H1 (cell line): ENCODE results near the gene NINJ2. TPM values are rescaled to one million over a fixed set of nuclear protein-coding genes. Genes with fewer than 3 reads are reported as not detected.

Source experiments
- CTCF ChIA-PET: fragments of 300-600 bp; sonication (Branson Sonifier 250); formaldehyde crosslinking; loops from one replicate; lab custom pipeline; 2021; ENCODE audit not compliant: partially characterized antibody; lab: Charles Lee
- POLR2A ChIA-PET: fragments of 300-600 bp; sonication (Branson Sonifier 250); formaldehyde crosslinking; loops from one replicate; lab custom pipeline; 2021; ENCODE audit warnings: inconsistent platforms; ENCODE audit not compliant: partially characterized antibody; lab: Charles Lee
- DNase-seq, 2 experiments: peaks; one replicate each; pipeline versions ENCODE4 v3.0.0 to v3.0.0-alpha.2; 2010 to 2022; ENCODE audit warnings: low spot score in 2 of 2, low read depth in 1 of 2, mixed read lengths in 1 of 2
- FAIRE-seq: peaks from 2 replicates; lab custom pipeline; 2011; peaks lifted over from hg19 to GRCh38; lab: Jason Lieb, UNC
- H2AFZ ChIP-seq: 2 replicates; pipeline ENCODE4 v1.8.1; 2012; ENCODE audit warnings: low read length, inconsistent platforms
- H2AK5ac ChIP-seq: 2 replicates; pipeline ENCODE4 v1.6.1; 2013; ENCODE audit warnings: low read depth, low read length
- H2BK120ac ChIP-seq: replicated peaks from 2 replicates; pipeline ENCODE3; 2013; ENCODE audit warnings: low read depth, low read length, inconsistent platforms
- H2BK12ac ChIP-seq: 2 replicates; pipeline ENCODE4 v1.6.1; 2013; ENCODE audit warnings: low read depth, low read length
- H2BK15ac ChIP-seq: 2 replicates; pipeline ENCODE4 v1.6.1; 2013; ENCODE audit warnings: low read length
- H2BK20ac ChIP-seq: 2 replicates; pipeline ENCODE4 v1.6.1; 2013; ENCODE audit warnings: low read length
- H2BK5ac ChIP-seq: 2 replicates; pipeline ENCODE4 v1.6.1; 2013; ENCODE audit warnings: low read depth, low read length
- H3K14ac ChIP-seq: 2 replicates; pipeline ENCODE4 v1.6.1; 2013; ENCODE audit warnings: inconsistent platforms; ENCODE audit not compliant: insufficient read length
- H3K18ac ChIP-seq: 2 replicates; pipeline ENCODE4 v1.6.1; 2013; ENCODE audit warnings: low read length; ENCODE audit errors: extremely low read depth
- H3K23ac ChIP-seq: 2 replicates; pipeline ENCODE4 v1.6.1; 2013; ENCODE audit warnings: inconsistent platforms; ENCODE audit not compliant: insufficient read length
- H3K23me2 ChIP-seq: 2 replicates; pipeline ENCODE4 v1.6.1; 2013; ENCODE audit warnings: low read depth, low read length
- H3K27ac ChIP-seq: 2 replicates; pipeline ENCODE4 v1.6.1; 2011; ENCODE audit warnings: low read depth, low read length, inconsistent platforms
- H3K27me3 ChIP-seq, 4 experiments: replicated peaks in 1 of 4; 1 replicate in 1 of 4; 2 replicates in 3 of 4; pipeline versions ENCODE4 v1.6.1 to v1.8.1; 2011 to 2013; ENCODE audit warnings: low read length in 3 of 4, mild to moderate bottlenecking in 3 of 4, inconsistent platforms in 2 of 4, mixed read lengths in 2 of 4, moderate library complexity in 1 of 4; ENCODE audit not compliant: control insufficient read depth in 3 of 4, insufficient read depth in 3 of 4; ENCODE audit errors: extremely low read depth in 1 of 4
- H3K36me3 ChIP-seq, 4 experiments: 2 replicates each; pipeline versions ENCODE4 v1.6.1 to v1.8.1; 2011 to 2013; ENCODE audit warnings: mild to moderate bottlenecking in 4 of 4, low read length in 3 of 4, moderate library complexity in 2 of 4, control low read depth in 1 of 4, inconsistent platforms in 1 of 4; ENCODE audit not compliant: insufficient read depth in 4 of 4, control insufficient read depth in 2 of 4
- H3K4ac ChIP-seq: replicated peaks from 2 replicates; pipeline ENCODE3; 2013; ENCODE audit warnings: low read length, low read depth, mixed read lengths, inconsistent platforms; ENCODE audit not compliant: insufficient read length
- H3K4me1 ChIP-seq, 4 experiments: replicated peaks in 1 of 4; 1 replicate in 1 of 4; 2 replicates in 3 of 4; pipeline versions ENCODE4 v1.6.1 to v1.8.1; 2011 to 2013; ENCODE audit warnings: low read length in 3 of 4, inconsistent platforms in 2 of 4, mixed read lengths in 1 of 4; ENCODE audit not compliant: insufficient read depth in 4 of 4, control insufficient read depth in 3 of 4
- H3K4me2 ChIP-seq, 2 experiments: 2 replicates each; pipeline versions ENCODE4 v1.6.1 to v1.8.1; 2011 to 2013; ENCODE audit warnings: low read depth in 2 of 2, low read length in 2 of 2, control low read depth in 1 of 2, inconsistent platforms in 1 of 2, mild to moderate bottlenecking in 1 of 2; ENCODE audit not compliant: insufficient read depth in 1 of 2
- H3K4me3 ChIP-seq, 4 experiments: fragments of 200-600, 300-600 bp in 1 of 4; sonication (generic), shearing (Covaris generic), sonication (Bioruptor Twin) in 1 of 4; 2 replicates each; pipeline versions ENCODE4 v1.5.1 to v1.8.1; 2011 to 2016; ENCODE audit warnings: low read length in 4 of 4, low read depth in 3 of 4, control low read depth in 2 of 4, inconsistent platforms in 2 of 4, mild to moderate bottlenecking in 2 of 4, mixed read lengths in 1 of 4, moderate library complexity in 1 of 4; ENCODE audit not compliant: insufficient read depth in 2 of 4; ENCODE audit errors: extremely low read depth in 1 of 4
- H3K56ac ChIP-seq: replicated peaks from 2 replicates; pipeline ENCODE3; 2013; ENCODE audit warnings: low read depth, mild to moderate bottlenecking, mixed read lengths, low read length, inconsistent platforms; ENCODE audit not compliant: insufficient read length
- H3K79me1 ChIP-seq: 2 replicates; pipeline ENCODE4 v1.6.1; 2013; ENCODE audit warnings: low read depth, low read length, control low read depth
- H3K79me2 ChIP-seq, 2 experiments: 2 replicates each; pipeline versions ENCODE4 v1.6.1 to v1.8.1; 2012 to 2013; ENCODE audit warnings: low read length in 2 of 2, mild to moderate bottlenecking in 2 of 2, inconsistent platforms in 1 of 2; ENCODE audit not compliant: insufficient read depth in 2 of 2, control insufficient read depth in 1 of 2
- H3K9ac ChIP-seq, 4 experiments: replicated peaks in 1 of 4; 1 replicate in 1 of 4; 2 replicates in 3 of 4; pipeline versions ENCODE4 v1.6.1 to v1.8.1; 2011 to 2013; ENCODE audit warnings: low read depth in 3 of 4, low read length in 3 of 4, control low read depth in 2 of 4, mild to moderate bottlenecking in 2 of 4, moderate library complexity in 2 of 4, inconsistent platforms in 1 of 4; ENCODE audit errors: extremely low read depth in 1 of 4
- H3K9me3 ChIP-seq, 2 experiments: 2 replicates each; pipeline versions ENCODE4 v1.6.1 to v1.8.1; 2012 to 2013; ENCODE audit warnings: mild to moderate bottlenecking in 2 of 2, moderate library complexity in 2 of 2, control low read depth in 1 of 2, inconsistent platforms in 1 of 2, low read depth in 1 of 2, low read length in 1 of 2, mixed read lengths in 1 of 2; ENCODE audit not compliant: insufficient read depth in 2 of 2
- H4K20me1 ChIP-seq, 2 experiments: replicated peaks in 1 of 2; 2 replicates each; pipeline versions ENCODE3 to v1.8.1; 2011 to 2013; ENCODE audit warnings: inconsistent platforms in 2 of 2, low read length in 2 of 2, mild to moderate bottlenecking in 1 of 2; ENCODE audit not compliant: insufficient read depth in 2 of 2, control insufficient read depth in 1 of 2
- H4K5ac ChIP-seq: 2 replicates; pipeline ENCODE4 v1.6.1; 2013; ENCODE audit warnings: low read length, low read depth, mixed read lengths, inconsistent platforms; ENCODE audit not compliant: insufficient read length
- H4K8ac ChIP-seq: 2 replicates; pipeline ENCODE4 v1.8.0; 2013; ENCODE audit warnings: mild to moderate bottlenecking, moderate library complexity, low read length, inconsistent platforms; ENCODE audit not compliant: insufficient read depth; ENCODE audit errors: extremely low read depth
- H4K91ac ChIP-seq: replicated peaks from 2 replicates; pipeline ENCODE3; 2013; ENCODE audit warnings: low read length, mixed read lengths, inconsistent platforms; ENCODE audit not compliant: insufficient read length
- ASH2L ChIP-seq: fragments of 200-600, 300-600 bp; sonication (generic); IDR thresholded peaks from one replicate; pipeline ENCODE4 v1.7.1; 2017; ENCODE audit warnings: low read length
- CREB1 ChIP-seq: IDR thresholded peaks from 2 replicates; pipeline ENCODE4 v1.6.1; 2012; ENCODE audit warnings: inconsistent platforms
- WGBS, 2 experiments: shearing (Covaris generic) in 1 of 2; methylation state at CpG; one replicate each; pipeline versions ENCODE4 v1.1.6 to v1.1.7; 2013 to 2015; ENCODE audit warnings: low lambda C conversion rate in 2 of 2, mixed read lengths in 2 of 2, inconsistent platforms in 1 of 2, low coverage in 1 of 2, missing lambda C conversion rate in 1 of 2; ENCODE audit not compliant: insufficient replicate concordance in 2 of 2, insufficient coverage in 1 of 2, insufficient read length in 1 of 2; ENCODE audit errors: extremely low coverage in 1 of 2, missing lambda C conversion rate in 1 of 2; 5-methylcytosine and 5-hydroxymethylcytosine counted together
- polyA plus RNA-seq, 7 experiments: library from polyadenylated mRNA; depleted of rRNA in 3 of 7; stranded (reverse) in 5 of 7; unstranded in 2 of 7; fragments of >200 nt in 5 of 7; fragments of 200-250 nt in 2 of 7; gene quantifications; 1 replicate in 5 of 7; 2 replicates in 1 of 7; 4 replicates in 1 of 7; pipeline versions ENCODE4 v1.2.1 to v1.2.3, GENCODE V29; 2011 to 2013; ENCODE audit warnings: missing spikeins in 2 of 7, mixed read lengths in 2 of 7
- total RNA-seq: library from RNA; stranded (reverse); fragmentation: NEBNext Ultra II Directional; extraction: Animal tissue kit (Norgen Biotek cat#: 25700); gene quantifications from 2 replicates; pipeline ENCODE4 v1.2.1, GENCODE V29; 2021

Gene NINJ2
- total and polyA plus RNA-seq, 2 of the 8 experiments (the other 6 are each of a cell fraction or from before 2014, with no cell fraction given), result 1.4 TPM; not detected in 1

DNA sequence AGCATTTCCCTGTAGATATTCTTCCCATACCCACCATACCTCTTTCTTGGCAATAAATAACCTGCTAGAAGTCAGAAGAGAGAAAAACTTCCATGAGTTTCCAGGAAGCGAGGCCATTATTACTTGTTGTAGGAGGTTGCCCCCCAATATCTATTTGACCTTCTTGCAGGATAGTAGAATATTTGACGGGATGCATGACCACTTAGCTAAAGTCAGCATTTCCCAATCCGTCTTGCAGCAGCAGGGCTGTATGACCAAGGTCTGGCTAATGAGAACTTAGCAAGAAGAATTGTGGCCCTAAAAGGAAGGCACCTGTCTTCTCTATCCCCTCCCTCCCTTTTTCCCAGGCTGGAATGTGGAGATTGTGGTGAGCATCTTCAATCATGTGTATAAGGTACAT is 51.5 kb downstream of the NINJ2 start:
- no peak overlapping the region for H2BK120ac ChIP-seq
- no peaks in the 10 kb centered on the region for H3K79me1 ChIP-seq
- H2BK20ac ChIP-seq, result no peak overlapping the region
- H3K23me2 ChIP-seq, result no peaks in the 10 kb centered on the region
- POLR2A ChIA-PET, result no interaction called here
- H2BK15ac ChIP-seq, result no peak overlapping the region
- H3K18ac ChIP-seq, result no peak overlapping the region
- no peaks in the 10 kb centered on the region for H3K27me3 ChIP-seq
- 92% methylated on average over 3 of the region's 3 CpGs; no CpG with 5 or more reads in 1 of the 2 experiments for WGBS, 2 experiments
- no peak overlapping the region for H3K23ac ChIP-seq
- no peak overlapping the region for H3K56ac ChIP-seq
- no peak overlapping the region for H3K4me3 ChIP-seq
- FAIRE-seq (no peak), DNase-seq (no peak)
- no peaks in the 10 kb centered on the region for H3K9me3 ChIP-seq
- H3K27ac ChIP-seq, result no peak overlapping the region
- H3K4ac ChIP-seq, result no peak overlapping the region
- no peak overlapping the region for H2AK5ac ChIP-seq
- no peak overlapping the region for H4K8ac ChIP-seq
- no peak overlapping the region for H3K9ac ChIP-seq
- H3K4me2 ChIP-seq, result no peak overlapping the region
- H3K4me1 ChIP-seq, result no peaks in the 10 kb centered on the region
- CTCF ChIA-PET, result interaction anchor here (0.5 to 1.4 kb wide), 6 partner anchors 10 to 242 kb away, joined by 3 to 4 read pairs (median 3); no protein-coding TSS in a partner anchor
- no peak overlapping the region for H2BK12ac ChIP-seq
- no peak overlapping the region for H2BK5ac ChIP-seq
- no peaks in the 10 kb centered on the region for H3K36me3 ChIP-seq
- no peaks in the 10 kb centered on the region for H4K20me1 ChIP-seq
- no peak overlapping the region for H2AFZ ChIP-seq
- H3K14ac ChIP-seq, result no peak overlapping the region
- H3K79me2 ChIP-seq, result no peaks in the 10 kb centered on the region
- H4K91ac ChIP-seq, result no peak overlapping the region
- no peak overlapping the region for H4K5ac ChIP-seq
- no peak for TF ChIP-seq CREB1
- no peak for TF ChIP-seq ASH2L
